ENCODE results near the gene POLA2. TPM values are rescaled to one million over a fixed set of nuclear protein-coding genes. Genes with fewer than 3 reads are reported as not detected.

The POLA2 gene
- total and polyA plus RNA-seq, 9 of the 15 experiments (the other 6 are each of a cell fraction or from before 2014, with no cell fraction given) = 2.7 to 134 (median 44.4) TPM

DNA sequence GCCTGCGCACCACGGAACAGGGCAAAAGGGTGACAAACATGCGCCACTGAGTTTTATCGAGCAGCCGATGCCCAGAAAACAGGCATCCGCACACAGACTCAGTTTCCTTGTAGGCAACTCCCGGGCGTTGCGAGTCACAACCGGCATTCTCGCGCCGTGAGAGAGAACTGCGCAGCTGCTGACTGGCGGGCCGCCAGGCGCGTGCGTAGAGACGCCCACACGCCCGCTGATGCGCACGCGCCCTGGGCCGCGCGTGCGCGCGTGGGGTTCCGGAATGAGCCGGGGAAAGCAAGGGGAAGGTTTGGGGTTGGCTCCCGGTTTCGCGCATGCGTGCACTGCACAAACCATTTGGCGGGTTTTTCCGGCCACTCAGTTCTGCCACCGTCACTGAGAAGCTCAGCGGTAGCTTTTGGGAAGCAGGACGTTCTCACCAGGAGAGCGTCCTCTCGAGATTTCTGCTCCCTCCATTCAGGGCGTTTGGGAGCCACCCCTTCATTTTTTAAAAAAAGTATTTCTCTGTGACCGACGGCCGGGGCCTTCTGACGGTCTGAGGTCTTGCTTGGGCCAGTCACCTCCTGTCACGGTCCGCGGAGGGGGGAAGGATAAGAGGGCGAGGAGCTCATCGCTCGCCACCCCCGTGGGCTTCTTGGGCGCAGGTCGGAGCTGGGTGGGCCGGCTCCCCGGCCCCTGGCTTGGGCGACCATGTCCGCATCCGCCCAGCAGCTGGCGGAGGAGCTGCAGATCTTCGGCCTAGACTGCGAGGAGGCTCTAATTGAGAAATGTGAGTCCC is at the start of gene POLA2 (continued):
- peak; percentile 92 for TF ChIP-seq E2F1 (CRISPR knock-in tag; IDR thresholded peaks at IDR 0.05)
- TF ChIP-seq TGIF2 (CRISPR knock-in tag; IDR thresholded peaks at IDR 0.05) = no peak
- TF ChIP-seq ZBTB33 (CRISPR knock-in tag; IDR thresholded peaks at IDR 0.05) = no peak
- no peak for TF ChIP-seq DMBX1 (CRISPR knock-in tag; IDR thresholded peaks at IDR 0.05; ENCODE audit: borderline replicate concordance)
- no peak for TF ChIP-seq HDAC3 (IDR thresholded peaks at IDR 0.05; ENCODE audit: borderline replicate concordance, partially characterized antibody)
- TF ChIP-seq, protein P1, sequence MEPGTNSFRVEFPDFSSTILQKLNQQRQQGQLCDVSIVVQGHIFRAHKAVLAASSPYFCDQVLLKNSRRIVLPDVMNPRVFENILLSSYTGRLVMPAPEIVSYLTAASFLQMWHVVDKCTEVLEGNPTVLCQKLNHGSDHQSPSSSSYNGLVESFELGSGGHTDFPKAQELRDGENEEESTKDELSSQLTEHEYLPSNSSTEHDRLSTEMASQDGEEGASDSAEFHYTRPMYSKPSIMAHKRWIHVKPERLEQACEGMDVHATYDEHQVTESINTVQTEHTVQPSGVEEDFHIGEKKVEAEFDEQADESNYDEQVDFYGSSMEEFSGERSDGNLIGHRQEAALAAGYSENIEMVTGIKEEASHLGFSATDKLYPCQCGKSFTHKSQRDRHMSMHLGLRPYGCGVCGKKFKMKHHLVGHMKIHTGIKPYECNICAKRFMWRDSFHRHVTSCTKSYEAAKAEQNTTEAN (CRISPR knock-in tag; IDR thresholded peaks at IDR 0.05) = no peak
- no peak for TF ChIP-seq CEBPB (tag; IDR thresholded peaks at IDR 0.05)
- TF ChIP-seq MYNN (IDR thresholded peaks at IDR 0.05) = 0 out of 2 replicates have a peak, but pooled peaks have one; percentile 24
- TF ChIP-seq MYNN (CRISPR knock-in tag; IDR thresholded peaks at IDR 0.05) = no peak
- 0 out of 2 replicates have a peak, but pooled peaks have one; percentile 17 for TF ChIP-seq OTX1 (CRISPR knock-in tag; IDR thresholded peaks at IDR 0.05)
- TF ChIP-seq ZNF57 (CRISPR knock-in tag; IDR thresholded peaks at IDR 0.05) = no peak
- TF ChIP-seq, protein P2, sequence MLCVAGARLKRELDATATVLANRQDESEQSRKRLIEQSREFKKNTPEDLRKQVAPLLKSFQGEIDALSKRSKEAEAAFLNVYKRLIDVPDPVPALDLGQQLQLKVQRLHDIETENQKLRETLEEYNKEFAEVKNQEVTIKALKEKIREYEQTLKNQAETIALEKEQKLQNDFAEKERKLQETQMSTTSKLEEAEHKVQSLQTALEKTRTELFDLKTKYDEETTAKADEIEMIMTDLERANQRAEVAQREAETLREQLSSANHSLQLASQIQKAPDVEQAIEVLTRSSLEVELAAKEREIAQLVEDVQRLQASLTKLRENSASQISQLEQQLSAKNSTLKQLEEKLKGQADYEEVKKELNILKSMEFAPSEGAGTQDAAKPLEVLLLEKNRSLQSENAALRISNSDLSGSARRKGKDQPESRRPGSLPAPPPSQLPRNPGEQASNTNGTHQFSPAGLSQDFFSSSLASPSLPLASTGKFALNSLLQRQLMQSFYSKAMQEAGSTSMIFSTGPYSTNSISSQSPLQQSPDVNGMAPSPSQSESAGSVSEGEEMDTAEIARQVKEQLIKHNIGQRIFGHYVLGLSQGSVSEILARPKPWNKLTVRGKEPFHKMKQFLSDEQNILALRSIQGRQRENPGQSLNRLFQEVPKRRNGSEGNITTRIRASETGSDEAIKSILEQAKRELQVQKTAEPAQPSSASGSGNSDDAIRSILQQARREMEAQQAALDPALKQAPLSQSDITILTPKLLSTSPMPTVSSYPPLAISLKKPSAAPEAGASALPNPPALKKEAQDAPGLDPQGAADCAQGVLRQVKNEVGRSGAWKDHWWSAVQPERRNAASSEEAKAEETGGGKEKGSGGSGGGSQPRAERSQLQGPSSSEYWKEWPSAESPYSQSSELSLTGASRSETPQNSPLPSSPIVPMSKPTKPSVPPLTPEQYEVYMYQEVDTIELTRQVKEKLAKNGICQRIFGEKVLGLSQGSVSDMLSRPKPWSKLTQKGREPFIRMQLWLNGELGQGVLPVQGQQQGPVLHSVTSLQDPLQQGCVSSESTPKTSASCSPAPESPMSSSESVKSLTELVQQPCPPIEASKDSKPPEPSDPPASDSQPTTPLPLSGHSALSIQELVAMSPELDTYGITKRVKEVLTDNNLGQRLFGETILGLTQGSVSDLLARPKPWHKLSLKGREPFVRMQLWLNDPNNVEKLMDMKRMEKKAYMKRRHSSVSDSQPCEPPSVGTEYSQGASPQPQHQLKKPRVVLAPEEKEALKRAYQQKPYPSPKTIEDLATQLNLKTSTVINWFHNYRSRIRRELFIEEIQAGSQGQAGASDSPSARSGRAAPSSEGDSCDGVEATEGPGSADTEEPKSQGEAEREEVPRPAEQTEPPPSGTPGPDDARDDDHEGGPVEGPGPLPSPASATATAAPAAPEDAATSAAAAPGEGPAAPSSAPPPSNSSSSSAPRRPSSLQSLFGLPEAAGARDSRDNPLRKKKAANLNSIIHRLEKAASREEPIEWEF (CRISPR knock-in tag; IDR thresholded peaks at IDR 0.05) = no peak
- TF ChIP-seq SOX6 (IDR thresholded peaks at IDR 0.05) = no peak
- no peak for TF ChIP-seq PYGO2 (tag; IDR thresholded peaks at IDR 0.05)
- TF ChIP-seq SIN3B (IDR thresholded peaks at IDR 0.05; ENCODE audit: low read depth) = no peak; the same call in 1 of the 2 replicates
- no peak for TF ChIP-seq KAT7 (CRISPR knock-in tag; IDR thresholded peaks at IDR 0.05; ENCODE audit: borderline replicate concordance)
- TF ChIP-seq ZNF165 (CRISPR knock-in tag; IDR thresholded peaks at IDR 0.05; ENCODE audit: borderline replicate concordance) = no peak
- peak; percentile 61; the same call in 1 of the 2 replicates for TF ChIP-seq ZNF589 (CRISPR knock-in tag; IDR thresholded peaks at IDR 0.05; ENCODE audit: low read depth)
- 0 out of 2 replicates have a peak, but pooled peaks have one; percentile 51 for TF ChIP-seq CREM (IDR thresholded peaks at IDR 0.05; ENCODE audit: low read depth)
